GM12878 (cell line): ENCODE data around the gene TEX50. TPM values are rescaled to one million over a fixed set of nuclear protein-coding genes. Genes with fewer than 3 reads are reported as not detected.

ENCODE experiments used
- ATAC-seq: fragments of 200-7000 bp; cut with Tn5 transposase; 3 replicates; pipeline ENCODE4 v1.9.1; 2020; ENCODE audit warnings: mild to moderate bottlenecking, moderate library complexity
- BruUV-seq: library from RNA; stranded (reverse); fragments of 400-500 nt; replicated peaks from 2 replicates; lab custom pipeline; 2021; lab: Mats Ljungman, UMichigan
- CTCF ChIA-PET: fragments of 300-600 bp; sonication (Branson Sonifier 250); formaldehyde crosslinking; extraction: SDS; loops from one replicate; lab custom pipeline; 2021; ENCODE audit warnings: inconsistent platforms; lab: Yijun Ruan, JAX
- POLR2A ChIA-PET: fragments of 350-600 bp; formaldehyde crosslinking; extraction: SDS; loops from one replicate; lab custom pipeline; 2021; ENCODE audit warnings: inconsistent platforms; lab: Charles Lee
- RAD21 ChIA-PET: fragments of 300-600 bp; sonication (Branson Sonifier 250); formaldehyde crosslinking; loops from one replicate; lab custom pipeline; 2023; ENCODE audit warnings: antibody characterized with exemption; ENCODE audit not compliant: unreplicated experiment; lab: Charles Lee
- SMC1A ChIA-PET: fragments of 300-600 bp; sonication (Branson Sonifier 250); formaldehyde crosslinking; loops from one replicate; lab custom pipeline; 2023; ENCODE audit not compliant: unreplicated experiment, uncharacterized antibody; lab: Charles Lee
- DNase-seq: peaks from one replicate; pipeline ENCODE4 v3.0.0-alpha.2; 2011; ENCODE audit warnings: low read depth, low spot score
- FAIRE-seq: peaks from 3 replicates; lab custom pipeline; 2011; peaks lifted over from hg19 to GRCh38; lab: Jason Lieb, UNC
- H2AFZ ChIP-seq: 2 replicates; pipeline ENCODE4 v1.6.0; 2011; ENCODE audit warnings: low read depth, low read length, control low read depth; ENCODE audit not compliant: control insufficient read depth
- H3K27ac ChIP-seq: 2 replicates; pipeline ENCODE4 v1.5.1; 2011; ENCODE audit warnings: control low read depth; ENCODE audit not compliant: control insufficient read depth, insufficient read depth
- H3K27me3 ChIP-seq, 2 experiments: replicated peaks in 1 of 2; 2 replicates each; pipeline versions ENCODE4 v1.6.0 to v1.6.1; 2011; ENCODE audit warnings: low read length in 1 of 2; ENCODE audit not compliant: control insufficient read depth in 2 of 2, insufficient read depth in 2 of 2
- H3K36me3 ChIP-seq, 2 experiments: 2 replicates each; pipeline ENCODE4 v1.5.1; 2011; ENCODE audit warnings: low read length in 1 of 2; ENCODE audit not compliant: control insufficient read depth in 2 of 2, insufficient read depth in 2 of 2
- H3K4me1 ChIP-seq: 2 replicates; pipeline ENCODE4 v1.6.1; 2011; ENCODE audit warnings: mild to moderate bottlenecking, low read length, moderate library complexity, mixed read lengths; ENCODE audit not compliant: control insufficient read depth, insufficient read depth
- H3K4me2 ChIP-seq: 2 replicates; pipeline ENCODE4 v1.6.0; 2011; ENCODE audit warnings: control low read depth; ENCODE audit not compliant: control insufficient read depth, insufficient read depth
- H3K4me3 ChIP-seq: fragments of 200-600 bp; sonication (generic); 2 replicates; pipeline ENCODE4 v1.5.1; 2016
- H3K79me2 ChIP-seq: 2 replicates; pipeline ENCODE4 v1.6.0; 2011; ENCODE audit warnings: low read length; ENCODE audit not compliant: control insufficient read depth, insufficient read depth
- H3K9ac ChIP-seq: 2 replicates; pipeline ENCODE4 v1.8.0; 2011; ENCODE audit warnings: low read length, control low read depth, mixed read lengths; ENCODE audit not compliant: control insufficient read depth, insufficient read depth
- H3K9me3 ChIP-seq: replicated peaks from 3 replicates; pipeline ENCODE4 v1.5.1; 2011; ENCODE audit warnings: mild to moderate bottlenecking, low read length; ENCODE audit not compliant: control insufficient read depth, insufficient read depth
- H4K20me1 ChIP-seq: 2 replicates; pipeline ENCODE4 v1.6.0; 2011; ENCODE audit not compliant: control insufficient read depth, insufficient read depth
- CBX5 ChIP-seq: sonication (generic); IDR thresholded peaks from 2 replicates; pipeline ENCODE4 v1.6.1; 2016; ENCODE audit warnings: low read depth, moderate library complexity, mild to moderate bottlenecking, inconsistent platforms
- CUX1 ChIP-seq: IDR thresholded peaks from 2 replicates; pipeline ENCODE4 v1.6.1; 2012; ENCODE audit warnings: improper control_type of control experiment, low read depth, low read length; ENCODE audit not compliant: insufficient replicate concordance
- EP300 ChIP-seq, 2 experiments: fragments of 150-350 bp in 1 of 2; IDR thresholded peaks; 2 replicates each; pipeline ENCODE4 v1.6.1; 2011 to 2012; ENCODE audit warnings: low read depth in 2 of 2, low read length in 2 of 2, borderline replicate concordance in 1 of 2, improper control_type of control experiment in 1 of 2, inconsistent platforms in 1 of 2; ENCODE audit not compliant: control insufficient read depth in 1 of 2
- GABPA ChIP-seq: IDR thresholded peaks from 2 replicates; pipeline ENCODE4 v1.6.1; 2014; ENCODE audit warnings: antibody characterized with exemption, low read depth, mild to moderate bottlenecking, inconsistent platforms
- JUNB ChIP-seq: IDR thresholded peaks from 2 replicates; pipeline ENCODE4 v1.6.1; 2016; ENCODE audit warnings: antibody characterized with exemption, mild to moderate bottlenecking
- PBX3 ChIP-seq: IDR thresholded peaks from 2 replicates; pipeline ENCODE4 v1.6.1; 2011; ENCODE audit warnings: mild to moderate bottlenecking, low read depth, low read length, moderate library complexity; ENCODE audit not compliant: insufficient replicate concordance
- PKNOX1 ChIP-seq: fragments of 450-650 bp; IDR thresholded peaks from 2 replicates; pipeline ENCODE4 v1.6.1; 2016; ENCODE audit warnings: mild to moderate bottlenecking
- RUNX3 ChIP-seq: IDR thresholded peaks from 2 replicates; pipeline ENCODE4 v1.6.1; 2012; ENCODE audit warnings: low read length, inconsistent platforms
- SPI1 ChIP-seq: IDR thresholded peaks from 2 replicates; pipeline ENCODE4 v1.6.1; 2011; ENCODE audit warnings: low read depth, mild to moderate bottlenecking, low read length, moderate library complexity, borderline replicate concordance; ENCODE audit not compliant: insufficient read depth
- ZNF384 ChIP-seq: IDR thresholded peaks from 2 replicates; pipeline ENCODE4 v1.6.1; 2012; ENCODE audit warnings: low read depth, mild to moderate bottlenecking, low read length, improper control_type of control experiment, borderline replicate concordance
- ZNF592 ChIP-seq: fragments of 450-650 bp; IDR thresholded peaks from 2 replicates; pipeline ENCODE4 v1.6.1; 2017; ENCODE audit warnings: mild to moderate bottlenecking, moderate library complexity
- WGBS: methylation state at CpG from one replicate; pipeline ENCODE4 v1.1.6; 2016; ENCODE audit warnings: low lambda C conversion rate; ENCODE audit not compliant: insufficient replicate concordance, insufficient coverage; ENCODE audit errors: missing lambda C conversion rate; 5-methylcytosine and 5-hydroxymethylcytosine counted together
- in situ Hi-C: fragments of 300-500 bp; cut with MboI; formaldehyde crosslinking; loops from 9 replicates; pipeline ENCODE4 v1.14.3; 2018; ENCODE audit warnings: mixed read lengths
- intact Hi-C: fragments of 100-400 bp; cut with micrococcal nuclease; formaldehyde crosslinking; loops from one replicate; pipeline ENCODE4 v1.14.2; 2022; ENCODE audit not compliant: unreplicated experiment
- polyA plus RNA-seq, 11 experiments: library from polyadenylated mRNA; depleted of rRNA in 4 of 11; unstranded in 6 of 11; stranded (reverse) in 5 of 11; fragments of >200 nt; fragmentation: Nextera tagmentation in 4 of 11; fragmentation: Illumina TruSeq in 1 of 11; extraction: Ambion mirVana in 4 of 11; extraction: Trizol in 1 of 11; gene quantifications; 1 replicate in 1 of 11; 2 replicates in 10 of 11; pipeline versions ENCODE4 v1.2.1 to v1.2.3, GENCODE V29; 2011 to 2016; ENCODE audit warnings: inconsistent platforms in 2 of 11, missing spikeins in 2 of 11, low read depth in 1 of 11
- total RNA-seq, 4 experiments: library from RNA; depleted of rRNA in 3 of 4; stranded (reverse); fragments of >200 nt in 3 of 4; fragmentation: Illumina TruSeq in 1 of 4; extraction: Trizol in 1 of 4; gene quantifications; 2 replicates each; pipeline versions ENCODE4 v1.2.1 to v1.2.3, GENCODE V29; 2013 to 2021

Gene TEX50
- total and polyA plus RNA-seq, 10 of the 15 experiments (the other 5 are each of a cell fraction or from before 2014, with no cell fraction given), result not detected

GRCh38 chr1:173601588-173601987, 33.5 kb upstream of the TEX50 start:
- Histone ChIP-seq H3K36me3 (no peaks in the 10 kb centered on the region), H3K9ac (no peak overlapping the region), H3K27ac (no peak overlapping the region), H3K79me2 (no peaks in the 10 kb centered on the region), H3K4me3 (no peak overlapping the region; the same call in 1 of the 2 replicates), H2AFZ (peak overlapping the region; percentile 60), H3K27me3 (no peaks in the 10 kb centered on the region), H3K9me3 (no peaks in the 10 kb centered on the region; the same call in 1 of the 3 replicates), H4K20me1 (no peaks in the 10 kb centered on the region), H3K4me1 (peaks cover 7% of the 10 kb centered on the region; the same call in 1 of the 2 replicates), H3K4me2 (peak overlapping the region; percentile 54)
- ChIA-PET SMC1A (no interaction called here), RAD21 (no interaction called here), POLR2A (no interaction called here), CTCF (no interaction called here)
- intact Hi-C loops, result no loop called here
- peak; percentile 75 for ATAC-seq
- BruUV-seq, result no TSS peak
- peak; percentile 26 for DNase-seq
- in situ Hi-C loops, result no loop called here
- 7% methylated on average over 2 of the region's 2 CpGs for WGBS
- FAIRE-seq, result no peak
- TF ChIP-seq ZNF384 (no peak), PKNOX1 (peak; percentile 36; the same call in 1 of the 2 replicates), CUX1 (no peak), CBX5 (no peak), GABPA (no peak), JUNB (no peak), SPI1 (peak; percentile 72), PBX3 (peak; percentile 15), EP300 (IDR thresholded peaks at IDR 0.05; ENCODE audit: borderline replicate concordance in 1 of 2, control insufficient read depth in 1 of 2, low read depth in 2 of 2, low read length in 2 of 2) (no peak), RUNX3 (peak; percentile 30; the same call in 1 of the 2 replicates), ZNF592 (no peak)
